NOMO-1 (cell line): ENCODE measurements around the gene GIMAP6.
A peak's percentile ranks its signal among the peaks of the same experiment; 100 is the strongest.
"Not testable (repeated sequence)": the region's sequence is repeated elsewhere in the genome, so short reads cannot be mapped to it uniquely, and the experiment has no call there.

ENCODE experiments used
- DNase-seq, 2 experiments: peaks; one replicate each; lab custom pipeline; 2025; ENCODE audit not compliant: unreplicated experiment in 2 of 2; lab: John Stamatoyannopoulos, UW

GIMAP6 gene

GRCh38 chr7:150648353-150649079 lies 16.3 kb upstream of the GIMAP6 start:
- no peak for DNase-seq

GRCh38 chr7:150645259-150646020 lies 13.3 kb upstream of the GIMAP6 start:
- DNase-seq: no peak

DNA sequence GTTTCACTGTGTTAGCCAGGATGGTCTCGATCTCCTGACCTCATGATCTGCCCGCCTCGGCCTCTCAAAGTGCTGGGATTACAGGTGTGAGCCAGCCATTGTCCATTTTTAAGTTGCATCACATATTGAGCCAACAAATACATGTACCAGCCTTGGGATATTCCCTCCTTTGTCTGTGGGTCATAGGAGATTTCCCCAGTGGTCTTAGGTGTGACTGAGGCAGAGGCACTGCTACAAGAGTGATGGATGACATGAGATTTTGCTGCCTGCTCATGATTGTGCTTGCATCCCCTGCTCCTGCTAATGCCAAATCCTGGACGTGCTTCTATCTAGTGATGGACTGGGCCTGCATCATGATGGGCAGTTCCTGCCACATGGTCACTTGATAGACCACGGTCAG lies 10.7 kb upstream of the GIMAP6 start:
- no peak for DNase-seq

GRCh38 chr7:150641854-150642253 lies 9.7 kb upstream of the GIMAP6 start:
- DNase-seq: no peak

GRCh38 chr7:150633926-150634325 lies 1.7 kb upstream of the GIMAP6 start:
- no peak for DNase-seq

DNA sequence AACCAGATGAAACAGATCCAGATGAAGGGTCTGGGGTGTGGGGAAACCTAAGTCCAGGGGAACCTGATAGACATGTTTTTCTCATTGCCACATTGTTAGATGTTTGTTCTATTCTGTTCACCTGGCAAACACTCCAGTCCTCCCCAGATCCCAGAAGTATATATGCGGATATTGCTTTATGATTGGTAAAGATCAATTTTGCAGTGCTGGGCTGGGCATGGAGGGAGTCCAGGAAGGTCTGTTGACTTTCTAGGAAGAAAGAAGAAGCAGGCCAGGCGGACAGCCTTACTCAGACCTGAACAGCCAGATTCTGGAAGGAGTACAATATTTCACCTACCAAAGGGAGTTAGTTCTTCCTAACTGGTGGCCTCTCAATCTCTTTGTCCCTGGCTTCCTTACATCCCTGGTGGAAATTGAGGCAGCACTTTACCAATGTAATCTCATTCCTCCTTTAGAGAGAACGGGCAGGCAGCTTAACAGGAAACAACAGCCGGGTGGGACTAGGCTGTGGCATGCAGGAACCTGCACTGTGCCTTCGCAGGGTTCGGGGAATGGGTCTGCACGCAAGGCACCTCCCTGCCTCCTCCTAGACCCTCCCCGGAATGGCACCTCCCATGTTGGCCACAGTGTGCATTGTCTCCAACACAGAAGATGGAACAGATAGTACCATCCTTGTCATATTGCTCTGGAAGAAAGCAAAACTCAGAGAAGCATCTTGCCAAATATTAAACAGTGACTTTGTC lies 930 bp downstream of the GIMAP6 start:
- peak in 1 of 2 experiments; percentile 2 for DNase-seq

- no peak for DNase-seq
Measured at GRCh38 chr7:150629347-150629746, 2.8 kb downstream of the GIMAP6 start.

GRCh38 chr7:150627959-150628358 lies 4.2 kb downstream of the GIMAP6 start:
- DNase-seq: no peak

DNA sequence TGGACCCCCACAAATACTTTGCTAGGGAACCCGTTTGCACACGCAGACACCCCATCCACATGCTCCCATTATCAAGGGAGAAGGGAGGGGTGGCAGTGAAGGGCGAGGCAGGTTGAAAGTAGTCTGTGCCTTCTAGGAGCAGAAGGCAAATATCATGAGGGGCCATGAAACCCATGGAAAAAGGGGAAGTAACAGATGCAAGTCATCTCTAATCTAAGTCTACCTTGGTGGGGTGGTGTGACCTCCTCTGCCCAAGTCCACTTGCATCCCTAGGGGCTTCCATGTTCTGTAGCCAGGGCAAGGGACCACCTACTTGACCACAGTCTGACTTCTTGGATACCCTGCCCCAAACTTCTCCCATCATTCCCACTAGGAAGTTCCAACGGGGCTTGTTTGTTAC lies 5.5 kb downstream of the GIMAP6 start:
- DNase-seq: peak in 1 of 2 experiments; percentile 2

GRCh38 chr7:150621376-150621775 lies 10.8 kb downstream of the GIMAP6 start:
- DNase-seq: no peak

DNA sequence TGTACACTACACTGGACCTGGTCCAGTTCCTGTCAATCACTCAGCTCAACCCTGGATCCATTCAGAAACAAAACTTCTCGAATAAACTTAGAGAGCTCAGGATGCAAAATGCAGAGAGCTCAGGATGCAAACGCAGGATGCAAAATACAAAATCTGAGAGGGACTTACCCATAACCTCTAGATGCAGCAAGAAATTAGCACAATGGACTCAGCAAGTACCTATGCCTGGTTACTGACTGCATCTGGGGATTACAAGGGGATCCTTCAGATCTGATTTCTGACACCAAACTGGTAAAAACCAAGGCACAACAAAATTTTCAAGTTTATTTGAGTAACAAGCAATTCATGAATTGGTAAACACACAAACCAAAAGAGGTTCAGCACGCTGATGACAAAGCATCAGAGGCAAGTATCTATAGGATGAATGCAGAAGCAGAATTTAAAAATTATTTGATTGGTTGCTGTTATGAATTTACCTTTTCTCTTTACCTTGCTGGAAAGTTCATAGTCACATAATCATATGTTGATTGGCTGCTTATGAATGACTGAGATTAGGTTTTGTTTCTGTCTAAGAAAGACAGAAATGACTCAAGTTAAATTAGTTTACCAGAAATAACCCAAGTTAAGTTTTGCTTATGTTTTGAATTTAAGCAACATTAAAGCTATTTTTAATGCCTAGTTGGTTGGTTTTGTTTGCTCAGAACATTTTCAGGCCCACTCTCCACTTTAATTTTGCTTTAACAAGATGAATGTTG lies 11.4 kb downstream of the GIMAP6 start:
- no peak for DNase-seq

- DNase-seq: no peak
Measured at GRCh38 chr7:150620061-150620460, 12.1 kb downstream of the GIMAP6 start.

- not testable (repeated sequence) for DNase-seq
Measured at GRCh38 chr7:150615221-150615755, 16.9 kb downstream of the GIMAP6 start.

- not testable (repeated sequence) for DNase-seq
Measured at GRCh38 chr7:150614426-150614825, 17.8 kb downstream of the GIMAP6 start.

GRCh38 chr7:150613880-150614279 lies 18.3 kb downstream of the GIMAP6 start:
- no peak for DNase-seq

DNA sequence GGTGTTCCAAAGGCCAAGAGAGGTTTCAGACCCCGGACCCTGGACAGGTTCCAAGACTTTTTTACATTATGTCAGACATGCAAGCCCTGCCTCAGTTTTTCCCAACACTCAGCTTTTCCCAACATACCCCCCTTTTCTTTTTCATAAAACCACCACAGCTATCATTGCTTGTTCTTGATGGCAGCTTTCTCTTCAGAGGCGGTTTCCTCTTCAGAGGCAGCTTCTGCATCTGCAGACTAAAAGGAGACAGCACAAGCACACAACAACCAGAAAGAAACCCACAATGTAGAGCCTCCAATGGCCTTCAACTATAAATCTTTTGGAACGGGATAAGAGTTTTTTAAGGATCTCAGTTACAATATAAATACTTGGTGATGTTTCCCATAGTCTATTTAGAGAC lies 19.3 kb downstream of the GIMAP6 start:
- no peak for DNase-seq

GRCh38 chr7:150610233-150610632 lies 22.0 kb downstream of the GIMAP6 start:
- no peak for DNase-seq

GRCh38 chr7:150603600-150603999 lies 28.6 kb downstream of the GIMAP6 start:
- DNase-seq: not testable (repeated sequence)

DNA sequence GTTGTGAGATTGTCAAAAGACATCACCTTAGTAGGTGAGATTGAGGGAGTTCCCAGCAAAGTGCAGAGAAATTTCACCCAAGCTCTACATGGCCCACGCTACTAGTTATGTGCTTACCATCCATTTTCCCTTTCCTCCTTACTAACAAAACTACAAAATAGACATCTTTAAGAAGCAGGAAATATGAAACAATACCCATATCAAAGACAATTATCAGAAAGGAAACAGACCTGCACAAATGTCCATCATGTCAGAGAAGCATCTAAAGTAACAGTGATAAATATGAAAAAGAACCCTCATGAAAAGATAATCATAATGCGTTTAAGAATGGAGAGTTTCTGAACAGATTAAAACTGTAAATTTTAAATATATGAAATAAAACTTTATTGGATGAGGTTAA lies 36.8 kb downstream of the GIMAP6 start:
- no peak for DNase-seq

DNA sequence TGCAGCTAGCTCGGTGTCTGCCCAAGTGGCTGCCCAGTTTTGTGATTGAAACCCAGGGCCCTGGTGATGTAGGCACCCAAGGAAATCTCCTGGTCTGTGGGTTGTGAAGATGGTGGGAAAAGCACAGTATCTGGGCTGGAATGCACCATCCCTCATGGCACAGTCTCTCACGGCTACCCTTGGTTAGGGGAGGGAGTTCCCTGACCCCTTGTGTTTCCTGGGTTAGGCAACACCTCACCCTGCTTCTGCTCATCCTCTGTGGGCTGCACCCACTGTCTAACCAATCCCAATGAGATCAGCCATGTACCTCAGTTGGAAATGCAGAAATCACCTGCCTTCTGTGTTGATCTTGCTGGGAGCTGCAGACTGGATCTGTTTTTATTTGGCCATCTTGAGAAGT lies 37.4 kb downstream of the GIMAP6 start:
- no peak for DNase-seq

DNA sequence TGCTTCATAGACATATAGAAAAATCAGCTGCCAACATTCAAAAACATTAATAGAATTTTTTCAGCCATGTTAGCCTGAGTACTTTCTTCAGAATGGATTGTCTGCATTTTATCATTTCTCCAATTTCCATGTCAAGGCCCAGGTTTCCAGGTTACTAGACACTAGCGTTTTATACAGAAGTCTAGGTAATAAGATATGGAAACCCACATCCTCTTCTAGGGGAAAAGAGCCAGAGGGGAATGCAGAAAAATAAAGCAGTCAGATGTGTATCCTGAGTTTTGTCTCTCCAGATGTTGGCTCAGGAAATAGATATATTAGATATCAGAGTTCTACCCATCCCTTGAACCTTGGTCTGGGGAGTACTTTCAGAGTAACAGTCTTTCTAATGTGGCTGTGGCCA lies 44.6 kb downstream of the GIMAP6 start:
- no peak for DNase-seq
